Uterus (tissue), 2 donors: ENCODE results near the gene WDFY4.

ENCODE experiments used
- CTCF ChIP-seq, 4 experiments: fragments of 200-600 bp in 2 of 4; fragments of 450-650 bp in 2 of 4; sonication (generic) in 2 of 4; IDR thresholded peaks; one replicate each; pipeline ENCODE4 v1.5.1; 2016 to 2019; ENCODE audit warnings: antibody characterized with exemption in 4 of 4, mild to moderate bottlenecking in 2 of 4, moderate library complexity in 1 of 4
- POLR2A ChIP-seq, 2 donors: fragments of 450-650 bp; IDR thresholded peaks; one replicate each; pipeline ENCODE4 v1.6.1; 2016; ENCODE audit warnings: antibody characterized with exemption in 2 of 2, mild to moderate bottlenecking in 1 of 2, moderate library complexity in 1 of 2

GRCh38 chr10:48727866-48728265, 43.2 kb downstream of the WDFY4 start:
- no peak for TF ChIP-seq CTCF (IDR thresholded peaks at IDR 0.05)
- TF ChIP-seq POLR2A (IDR thresholded peaks at IDR 0.05): no peak
